GM18498 (cell line): ENCODE results near the gene DNMT3B.
A peak's percentile ranks its signal among the peaks of the same experiment; 100 is the strongest.
"Not testable (repeated sequence)": the region's sequence is repeated elsewhere in the genome, so short reads cannot be mapped to it uniquely, and the experiment has no call there.

Experiments
- ATAC-seq: cut with Tn5 transposase; IDR thresholded peaks from one replicate; pipeline ENCODE4 v1.9.1; 2021; ENCODE audit warnings: mild to moderate bottlenecking, moderate library complexity; ENCODE audit not compliant: unreplicated experiment

Gene DNMT3B

DNA sequence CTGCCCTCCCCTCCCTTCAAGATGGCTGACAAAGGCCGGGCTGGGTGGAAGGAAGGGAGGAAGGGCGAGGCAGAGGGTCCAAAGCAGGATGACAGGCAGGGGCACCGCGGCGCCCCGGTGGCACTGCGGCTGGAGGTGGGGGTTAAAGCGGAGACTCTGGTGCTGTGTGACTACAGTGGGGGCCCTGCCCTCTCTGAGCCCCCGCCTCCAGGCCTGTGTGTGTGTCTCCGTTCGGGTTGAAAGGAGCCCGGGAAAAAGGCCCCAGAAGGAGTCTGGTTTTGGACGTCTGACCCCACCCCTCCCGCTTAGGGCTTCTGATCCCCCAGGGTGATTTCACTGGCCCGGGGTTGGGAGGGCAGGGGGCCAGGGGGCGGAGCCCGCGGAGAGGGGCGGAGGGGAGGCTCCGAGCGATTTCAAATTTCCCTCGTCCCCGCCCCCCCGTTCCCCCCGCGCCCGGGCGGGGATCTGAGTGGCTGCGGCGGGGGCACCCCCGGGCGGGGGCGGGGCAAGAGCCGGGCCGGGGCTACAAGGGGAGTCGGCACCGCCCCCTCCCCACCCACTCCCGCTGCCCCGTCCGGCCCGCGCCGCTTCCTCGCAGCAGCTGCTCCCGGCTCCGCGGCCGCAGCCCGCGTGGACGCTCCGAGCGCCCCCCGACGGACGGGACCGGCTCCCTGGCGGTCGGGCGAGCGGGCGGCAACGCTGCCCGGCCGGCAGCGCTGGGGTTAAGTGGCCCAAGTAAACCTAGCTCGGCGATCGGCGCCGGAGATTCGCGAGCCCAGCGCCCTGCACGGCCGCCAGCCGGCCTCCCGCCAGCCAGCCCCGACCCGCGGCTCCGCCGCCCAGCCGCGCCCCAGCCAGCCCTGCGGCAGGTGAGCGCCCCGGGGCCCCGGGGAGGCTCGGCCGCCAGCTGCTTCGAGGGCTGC is at the start of gene DNMT3B:
DNMT3B (plus strand) TSS at position 555 of the 923 bp plus-strand sequence. CDS start 17,939 bp downstream, outside the sequence.
- ATAC-seq, result peak; percentile 75

DNA sequence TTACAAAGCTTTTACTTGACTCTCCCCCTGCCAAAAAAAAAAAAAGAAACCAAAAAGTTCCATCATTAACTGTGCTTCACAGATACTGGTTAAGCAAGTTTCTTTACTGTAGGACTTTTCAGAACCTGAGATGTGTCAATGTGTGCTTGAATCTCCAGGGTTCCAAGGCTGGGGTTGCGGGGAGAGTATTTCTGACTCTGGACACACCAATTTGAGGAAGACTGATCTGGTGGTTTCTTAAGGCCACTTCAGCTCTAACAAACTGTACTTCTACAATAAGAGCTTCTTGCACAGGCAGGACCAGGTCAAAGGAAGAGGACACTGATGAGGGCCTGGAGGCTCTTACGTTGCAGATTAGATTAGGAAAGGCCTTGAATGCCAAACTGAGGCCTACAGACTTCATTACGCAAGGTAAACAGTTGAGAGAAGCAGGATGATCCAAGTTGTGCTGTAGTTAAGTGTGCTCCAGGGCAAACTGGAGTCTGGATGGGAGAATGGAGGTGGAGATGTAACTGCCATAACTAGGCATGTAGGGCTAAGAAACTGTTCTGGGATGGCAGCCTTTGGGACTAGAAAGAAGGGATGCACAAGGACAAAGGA is 43.3 kb upstream of the DNMT3B start:
- no peak for ATAC-seq

DNA sequence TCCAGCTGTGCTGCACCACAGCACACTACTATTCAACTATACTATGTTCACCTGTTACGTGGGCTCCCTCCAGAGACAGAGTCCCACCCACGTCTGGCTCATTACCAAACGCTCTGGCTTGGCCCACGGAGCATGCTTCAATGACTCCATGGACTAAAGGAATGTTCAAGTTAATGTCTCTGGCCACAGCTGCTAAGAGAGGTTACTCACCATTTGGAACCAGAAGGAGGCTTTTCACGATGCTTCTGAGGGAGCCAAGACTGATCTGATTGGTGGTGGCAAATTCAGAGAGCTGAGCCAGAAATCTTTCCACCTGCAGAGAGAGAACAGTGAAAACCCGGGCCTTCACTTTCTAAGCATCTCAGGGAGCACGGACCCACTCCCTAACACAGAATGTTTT is 34.5 kb upstream of the DNMT3B start:
- no peak for ATAC-seq

DNA sequence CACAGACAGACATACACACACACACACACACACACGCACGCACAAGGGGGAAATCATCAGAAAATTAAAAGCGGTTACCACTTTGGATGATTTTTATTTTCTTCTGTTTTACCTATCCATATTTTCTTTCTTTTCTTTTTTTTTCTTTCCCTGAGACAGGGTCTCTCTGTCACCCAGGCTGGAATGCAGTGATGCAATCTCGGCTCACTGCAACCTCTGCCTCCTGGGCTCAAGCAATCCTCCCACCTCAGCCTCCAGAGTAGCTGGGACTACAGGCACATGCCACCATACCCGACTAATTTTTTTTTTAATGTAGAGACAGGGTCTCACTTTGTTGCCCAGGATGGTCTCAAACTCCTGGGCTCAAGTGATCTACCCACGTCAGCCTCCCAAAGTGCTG is 33.8 kb upstream of the DNMT3B start:
- ATAC-seq, result not testable (repeated sequence)

DNA sequence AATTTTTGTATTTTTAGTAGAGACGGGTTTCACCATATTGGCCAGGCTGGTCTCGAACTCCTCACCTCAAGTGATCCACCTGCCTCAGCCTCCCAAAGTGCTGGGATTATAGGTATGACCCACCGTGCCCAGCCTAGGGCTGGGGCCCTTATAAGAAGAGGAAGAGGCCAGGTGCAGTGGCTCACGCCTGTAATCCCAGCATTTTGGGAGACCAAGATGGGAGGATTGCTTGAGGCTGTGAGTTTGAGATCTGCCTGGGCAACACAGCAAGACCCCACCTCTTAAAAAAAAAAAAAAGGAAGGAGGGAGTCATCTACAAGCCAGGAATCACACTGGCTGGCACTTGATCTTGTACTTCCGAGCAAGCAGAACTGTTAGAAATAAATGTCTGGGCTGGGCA is 32.9 kb upstream of the DNMT3B start:
- ATAC-seq, result not testable (repeated sequence)

DNA sequence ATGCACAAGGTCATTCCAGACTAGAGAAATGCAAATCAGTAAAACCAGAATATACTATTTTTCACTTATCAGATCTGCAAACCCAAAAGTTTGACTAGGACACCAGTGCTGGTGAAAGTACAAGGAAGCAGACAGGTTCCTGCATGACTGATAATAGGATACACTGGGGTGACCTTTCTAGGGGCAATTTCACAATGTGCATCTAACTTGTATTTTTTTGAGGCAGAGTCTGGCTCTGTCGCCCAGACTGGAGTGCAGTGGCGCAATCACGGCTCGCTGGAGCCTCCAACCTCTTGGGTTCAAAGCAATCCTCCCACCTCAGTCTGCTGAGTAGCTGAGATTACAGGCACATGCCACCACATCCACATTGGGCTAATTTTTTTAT is 30.3 kb upstream of the DNMT3B start:
- no peak for ATAC-seq

- ATAC-seq, result no peak
Measured at GRCh38 chr20:32737371-32738223, 24.6 kb upstream of the DNMT3B start.

- no peak for ATAC-seq
Measured at GRCh38 chr20:32741151-32741550, 21.0 kb upstream of the DNMT3B start.

DNA sequence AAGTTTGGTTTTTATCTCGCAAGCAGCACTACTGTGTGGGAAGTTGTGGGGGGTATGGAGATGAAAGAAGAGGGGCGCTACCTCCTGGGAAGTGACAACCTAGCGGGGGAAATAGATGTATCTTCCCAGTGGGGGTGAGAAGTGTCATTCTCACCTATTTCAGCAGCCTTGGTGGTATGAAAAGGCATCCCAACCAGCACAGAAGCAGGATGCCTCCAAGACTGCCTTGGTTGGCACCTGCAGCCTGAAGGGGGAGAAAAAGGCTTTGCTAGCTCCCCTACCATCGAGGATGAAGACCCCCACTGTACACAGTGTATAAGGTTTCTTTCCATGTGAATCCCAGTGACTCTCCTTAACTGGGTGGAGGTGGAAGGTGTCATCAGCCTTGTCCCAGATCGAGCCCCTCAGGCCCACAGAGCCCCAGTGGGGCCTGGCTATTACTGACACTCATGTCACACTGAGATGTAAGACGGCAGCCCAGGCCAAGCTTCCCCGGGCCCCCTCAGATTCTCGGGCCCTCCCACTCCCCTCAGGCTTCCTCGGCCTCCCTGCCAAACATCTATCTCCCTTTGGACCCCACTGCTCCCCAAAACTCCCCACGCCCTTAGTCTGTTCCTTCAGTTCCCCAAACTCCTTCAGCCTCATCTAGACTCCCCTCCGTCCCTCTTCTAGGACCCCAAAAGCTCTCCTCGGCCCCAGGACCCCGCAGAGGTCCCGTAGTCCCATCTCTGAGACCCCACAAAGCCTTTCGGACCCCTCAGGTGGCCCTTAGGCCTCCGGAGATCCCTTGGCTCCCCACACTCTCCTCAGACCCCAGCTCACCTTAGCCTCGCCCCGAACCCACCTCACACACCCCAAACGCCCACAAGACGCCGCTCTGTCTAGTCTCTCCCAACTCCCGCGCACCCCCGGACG is 19.6 kb upstream of the DNMT3B start:
- peak; percentile 31 for ATAC-seq

DNA sequence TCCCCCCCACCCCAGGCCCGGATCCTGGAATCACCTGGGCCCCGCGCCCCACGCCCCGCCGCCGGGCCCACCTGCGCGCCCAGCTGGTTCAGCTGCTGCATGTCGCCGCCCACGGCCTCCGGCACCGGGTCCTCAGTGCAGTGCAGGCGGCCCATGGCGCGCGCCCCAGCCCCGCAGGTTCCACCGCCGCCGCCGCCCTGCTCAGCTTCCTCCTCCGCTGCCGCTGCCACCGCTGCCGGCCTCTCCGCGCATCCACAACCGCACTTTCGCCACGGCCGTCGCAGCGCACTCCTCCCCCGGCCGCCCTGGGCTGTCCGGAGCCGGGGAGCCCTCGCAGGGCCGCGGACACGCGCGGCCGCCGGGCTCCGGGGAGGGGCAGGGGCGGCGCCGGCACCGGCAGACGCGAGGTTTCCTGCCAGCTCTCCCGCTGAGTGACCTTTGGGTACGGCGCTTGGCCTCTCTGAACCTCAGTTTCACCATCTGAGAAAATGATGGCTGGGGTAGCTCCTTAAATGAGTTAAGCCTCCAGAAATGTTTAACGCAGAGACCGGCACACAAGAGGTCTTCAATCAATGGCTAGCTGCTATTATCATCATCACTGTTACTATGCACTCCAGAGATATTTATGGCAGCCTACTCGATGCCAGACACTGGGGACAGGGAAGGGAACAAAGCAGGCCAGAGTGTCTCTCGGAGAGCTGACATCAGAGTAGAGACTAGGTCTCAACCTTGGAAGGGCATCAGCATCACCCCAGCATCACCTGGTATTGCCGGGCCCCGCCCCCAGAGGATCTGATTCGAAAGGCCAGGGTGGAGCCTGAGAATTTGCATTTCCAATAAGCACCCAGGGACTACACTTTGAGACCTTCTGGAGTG is 18.7 kb upstream of the DNMT3B start, which contains the start of gene COMMD7:
COMMD7 (minus strand) TSS at position 231 of the 876 bp plus-strand sequence; CDS start at position 155, 76 bp downstream.
- peak; percentile 78 for ATAC-seq

DNA sequence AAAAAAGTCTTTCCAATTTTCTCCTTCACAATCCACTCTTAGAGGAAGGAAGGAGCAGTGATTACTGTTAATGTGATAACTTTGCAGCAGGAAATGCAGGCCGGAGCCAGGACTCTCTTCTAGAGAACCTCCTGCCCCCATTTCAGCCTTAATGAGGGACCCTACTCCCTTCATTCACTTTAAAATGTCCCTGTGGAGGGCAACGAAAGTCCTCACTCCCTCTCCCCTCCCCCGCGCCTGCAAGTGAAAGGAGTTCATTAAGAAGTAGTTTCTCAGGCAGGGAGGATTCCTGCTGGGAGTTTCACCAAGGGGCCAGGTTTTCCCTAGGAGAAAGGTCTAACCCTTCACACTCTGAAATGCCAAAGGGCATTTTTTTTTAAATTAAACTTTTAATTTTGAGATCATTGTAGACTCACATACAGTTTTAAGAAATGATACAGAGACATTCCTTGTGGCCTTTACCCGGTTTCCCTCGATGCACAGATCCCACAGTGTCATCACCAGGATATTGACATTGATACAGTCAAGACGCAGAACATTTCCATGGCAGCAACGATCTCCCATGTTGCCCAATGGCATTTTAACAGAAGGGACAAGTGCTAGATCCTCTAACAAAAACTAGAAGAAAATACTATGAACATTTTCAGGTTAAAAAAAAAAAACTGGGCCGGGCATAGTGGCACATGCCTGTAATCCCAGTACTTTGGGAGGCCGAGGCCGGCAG is 12.1 kb upstream of the DNMT3B start:
- ATAC-seq, result no peak

DNA sequence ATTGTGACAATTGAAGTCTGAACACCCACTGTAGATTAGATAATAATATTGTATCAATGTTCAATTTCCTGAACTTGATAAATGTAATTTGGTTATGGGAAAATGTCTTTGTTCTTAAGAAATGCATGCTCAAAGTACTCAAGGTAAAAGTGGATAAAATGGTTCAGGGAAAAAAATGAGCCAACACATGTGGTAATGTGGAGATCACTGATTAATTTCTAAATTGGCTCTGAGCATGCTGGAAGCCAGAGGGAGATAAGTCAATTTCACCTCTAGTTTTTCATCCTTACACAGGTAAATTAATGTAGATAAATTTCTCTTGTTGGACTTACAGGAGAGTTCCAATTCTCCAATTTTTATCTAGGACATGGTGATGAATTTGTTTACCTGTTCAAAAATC is 10.9 kb upstream of the DNMT3B start:
- no peak for ATAC-seq

DNA sequence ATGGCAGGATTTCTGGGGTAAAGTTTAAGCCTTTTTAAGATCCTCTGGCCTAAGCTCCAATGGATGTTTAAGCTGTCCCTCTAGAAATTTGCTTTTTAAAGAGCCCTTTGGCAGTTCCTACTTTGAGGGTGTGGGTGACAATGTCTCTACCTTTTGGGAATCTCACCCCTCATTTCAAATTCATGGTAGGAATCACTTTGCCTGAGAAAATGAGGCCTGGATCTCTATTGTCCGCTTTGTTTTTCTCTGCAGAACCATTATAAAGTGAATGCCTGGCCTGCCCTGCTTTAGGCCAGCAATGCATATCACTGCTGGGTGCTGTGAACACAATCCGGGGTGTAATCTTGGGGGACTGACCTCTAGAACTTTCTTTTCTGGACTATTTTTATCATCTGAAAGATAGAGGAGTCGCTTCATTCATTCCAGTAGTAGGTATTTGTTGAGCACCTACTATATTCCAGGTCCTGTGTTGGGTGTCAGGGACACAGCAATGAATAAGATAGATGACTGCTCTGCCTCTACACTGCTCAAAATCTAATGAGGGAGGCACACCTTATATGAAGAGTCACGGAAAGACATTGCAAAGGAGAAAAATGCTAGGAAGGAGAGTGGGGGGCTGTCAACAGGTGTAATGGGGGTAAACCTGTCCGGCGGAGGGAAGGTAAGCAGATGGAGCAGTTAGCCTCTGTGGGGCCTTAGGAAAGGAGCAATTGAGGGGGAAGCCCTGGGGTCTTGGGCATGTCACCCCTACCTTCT is 10.3 kb upstream of the DNMT3B start:
- ATAC-seq, result no peak

- ATAC-seq, result no peak
Measured at GRCh38 chr20:32752458-32753250, 9.5 kb upstream of the DNMT3B start.

DNA sequence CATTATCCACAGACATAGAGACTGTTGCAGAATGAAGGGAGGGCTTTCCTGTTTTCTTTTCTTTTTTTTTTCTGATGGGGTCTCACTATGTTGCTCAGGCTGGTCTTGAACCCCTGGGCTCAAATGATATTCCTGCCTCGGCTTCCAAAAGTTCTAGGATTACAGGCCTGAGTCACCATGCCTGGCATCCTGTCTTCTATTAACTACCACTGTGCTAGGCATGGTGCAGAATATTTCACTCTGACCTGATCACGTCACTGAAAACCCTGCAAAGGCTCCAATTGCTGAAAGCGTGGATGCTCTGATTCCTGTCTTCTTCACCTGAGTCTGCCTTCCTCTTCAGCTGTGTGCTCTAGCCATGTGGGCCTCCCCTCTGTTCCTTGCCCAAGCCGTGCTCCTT is 8.5 kb upstream of the DNMT3B start:
- ATAC-seq, result no peak

- no peak for ATAC-seq
Measured at GRCh38 chr20:32756156-32756555, 6.0 kb upstream of the DNMT3B start.

DNA sequence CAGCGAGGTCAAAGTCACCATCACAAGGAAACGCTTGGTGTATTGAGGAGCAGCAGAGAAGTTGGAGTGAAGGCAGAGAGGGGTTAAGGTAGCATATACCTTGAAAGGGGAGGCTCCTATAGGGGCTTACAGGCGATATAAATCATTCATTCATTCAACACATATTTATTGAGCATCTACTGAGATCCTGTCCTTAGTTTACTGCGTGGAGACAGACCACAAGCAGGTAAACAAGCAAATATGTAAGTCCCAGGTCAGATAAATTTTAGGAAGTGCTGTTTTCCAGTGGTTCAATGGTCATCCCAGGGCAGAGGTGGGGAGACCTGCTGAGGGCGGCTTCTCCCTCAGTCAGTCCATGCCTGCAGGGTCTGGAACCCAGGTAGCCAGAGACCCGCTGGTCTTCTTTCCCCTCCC is 761 bp upstream of the DNMT3B start:
- ATAC-seq, result no peak
